ENCODE data around the gene PPP3CA.
"Not testable (repeated sequence)": the region's sequence is repeated elsewhere in the genome, so short reads cannot be mapped to it uniquely, and the experiment has no call there.

Gene PPP3CA

GRCh38 chr4:101131058-101131457 lies 216.3 kb downstream of the PPP3CA start:
- not testable (repeated sequence) for DNase-seq

DNA sequence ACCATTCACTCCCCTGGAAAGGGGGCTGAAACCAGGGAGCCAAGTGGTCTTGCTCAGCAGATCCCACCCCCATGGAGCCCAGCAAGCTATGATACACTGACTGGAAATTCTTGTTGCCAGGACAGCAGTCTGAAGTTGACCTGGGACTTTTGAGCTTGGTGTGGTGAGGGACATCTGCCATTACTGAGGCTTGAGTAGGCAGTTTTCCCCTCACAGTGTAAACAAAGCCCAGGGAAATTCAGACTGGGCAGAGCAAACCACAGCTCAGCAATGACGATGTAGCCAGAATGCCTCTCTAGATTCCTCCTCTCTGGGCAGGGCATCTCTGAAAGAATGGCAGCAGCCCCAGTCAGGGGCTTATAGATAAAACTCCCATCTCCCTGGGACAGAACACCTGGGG lies 218.4 kb downstream of the PPP3CA start:
- DNase-seq: not testable (repeated sequence)

DNA sequence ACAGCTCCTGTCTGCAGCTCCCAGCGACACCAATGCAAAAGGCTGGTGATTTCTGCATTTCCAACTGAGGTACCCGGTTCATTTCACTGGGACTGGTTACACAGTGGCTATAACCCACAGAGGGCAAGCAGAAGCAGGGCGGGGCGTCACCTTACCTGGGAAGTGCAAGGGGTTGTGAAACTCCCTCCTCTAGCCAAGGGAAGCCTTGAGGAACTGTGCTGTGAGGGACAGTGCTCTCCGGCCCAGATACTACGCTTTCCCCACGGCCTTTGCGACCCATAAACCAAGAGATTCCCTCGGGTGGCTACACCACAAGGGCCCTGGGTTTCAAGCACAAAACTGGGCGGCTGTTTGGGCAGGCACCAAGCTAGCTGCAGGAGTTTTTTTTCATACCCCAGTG lies 218.9 kb downstream of the PPP3CA start:
- DNase-seq: no peak

DNA sequence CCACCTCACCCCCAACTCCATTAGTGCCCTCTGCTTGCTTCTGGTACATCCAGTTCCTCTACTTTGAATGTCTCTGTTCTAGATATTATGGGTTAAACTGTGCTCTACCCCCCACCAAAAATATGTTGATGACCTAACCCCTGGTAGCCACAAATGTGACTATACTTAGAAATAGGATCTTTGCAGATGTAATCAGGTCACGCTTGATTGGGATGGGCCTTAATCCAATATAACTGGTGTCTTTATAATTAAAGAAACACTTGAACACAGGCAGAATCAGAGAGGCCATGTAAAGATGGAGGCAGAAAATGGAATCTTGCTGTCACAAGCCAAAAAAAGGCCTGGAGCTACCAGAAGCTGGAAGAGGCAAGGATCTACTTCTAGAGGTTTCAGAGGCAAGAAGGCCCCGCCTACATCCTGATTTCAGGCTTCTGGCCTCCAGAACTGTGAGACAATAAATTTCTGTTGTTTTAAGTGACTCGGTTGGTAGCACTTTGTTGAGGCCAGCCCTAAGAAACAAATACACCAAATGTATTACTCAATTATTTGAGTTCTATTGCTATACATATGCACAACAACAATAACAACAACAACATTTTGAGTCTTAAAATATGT lies 220.0 kb downstream of the PPP3CA start:
- no peak for DNase-seq

GRCh38 chr4:101126059-101126458 lies 221.3 kb downstream of the PPP3CA start:
- DNase-seq: no peak

- DNase-seq: no peak
Measured at GRCh38 chr4:101125045-101125942, 222.0 kb downstream of the PPP3CA start.

GRCh38 chr4:101123231-101123630 lies 224.1 kb downstream of the PPP3CA start:
- no peak for DNase-seq

DNA sequence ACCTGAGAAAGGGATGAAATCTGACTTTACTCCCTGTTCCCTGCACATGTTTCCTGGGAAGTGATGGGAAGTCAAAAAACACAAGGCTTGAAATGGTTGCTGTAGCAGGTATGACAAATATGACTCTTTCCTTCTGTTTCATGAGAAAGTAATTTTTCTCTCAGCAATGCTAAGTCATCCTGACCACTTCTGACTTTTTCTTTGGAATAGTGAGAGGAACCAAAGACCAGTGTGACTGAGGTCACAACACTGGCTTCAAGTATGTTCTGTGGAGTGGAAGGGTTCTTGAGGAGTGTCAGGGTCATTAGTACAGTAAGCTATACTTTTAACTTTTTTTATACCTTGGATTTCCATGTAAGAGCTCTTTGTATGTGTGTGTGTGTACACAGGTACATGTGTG lies 225.3 kb downstream of the PPP3CA start:
- DNase-seq: no peak

DNA sequence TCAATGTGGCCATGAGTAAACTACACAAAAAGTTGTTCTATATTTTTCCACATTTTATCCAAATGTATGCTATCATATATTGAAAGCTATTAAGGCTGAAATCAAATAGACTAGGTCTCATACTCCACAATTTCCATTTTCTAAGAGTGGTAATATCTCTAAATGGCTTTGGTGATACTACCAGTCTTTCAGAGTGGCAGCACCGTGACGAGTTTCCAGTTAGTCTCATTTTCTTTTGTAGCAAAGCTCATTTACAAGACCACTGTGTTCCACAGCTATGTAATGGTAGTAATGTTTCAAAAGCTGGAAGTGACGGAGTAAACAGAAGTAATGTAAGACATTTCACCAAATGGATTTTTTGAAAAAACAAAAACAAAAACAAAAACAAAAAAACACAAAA lies 228.2 kb downstream of the PPP3CA start:
- DNase-seq: no peak

DNA sequence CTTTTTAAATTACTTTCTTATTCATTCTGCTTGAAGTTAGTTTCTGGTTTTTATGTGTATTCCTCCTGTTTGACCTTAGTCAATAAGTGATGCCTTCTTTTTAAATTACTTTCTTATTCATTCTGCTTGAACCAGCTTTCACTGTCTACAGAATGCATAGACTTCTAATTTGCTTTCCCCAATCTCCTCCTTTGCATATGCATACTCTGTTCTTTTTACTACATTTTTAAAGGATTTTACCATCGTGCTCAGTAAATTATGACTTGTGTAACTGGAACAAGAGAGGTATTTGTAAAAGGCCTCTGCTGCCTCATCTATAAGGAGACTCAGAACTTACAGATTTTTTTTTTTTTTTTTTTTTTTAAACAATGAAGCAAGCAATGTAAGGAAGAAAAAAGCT lies 228.7 kb downstream of the PPP3CA start:
- no peak for DNase-seq

- no peak for DNase-seq
Measured at GRCh38 chr4:101115887-101116286, 231.4 kb downstream of the PPP3CA start.

DNA sequence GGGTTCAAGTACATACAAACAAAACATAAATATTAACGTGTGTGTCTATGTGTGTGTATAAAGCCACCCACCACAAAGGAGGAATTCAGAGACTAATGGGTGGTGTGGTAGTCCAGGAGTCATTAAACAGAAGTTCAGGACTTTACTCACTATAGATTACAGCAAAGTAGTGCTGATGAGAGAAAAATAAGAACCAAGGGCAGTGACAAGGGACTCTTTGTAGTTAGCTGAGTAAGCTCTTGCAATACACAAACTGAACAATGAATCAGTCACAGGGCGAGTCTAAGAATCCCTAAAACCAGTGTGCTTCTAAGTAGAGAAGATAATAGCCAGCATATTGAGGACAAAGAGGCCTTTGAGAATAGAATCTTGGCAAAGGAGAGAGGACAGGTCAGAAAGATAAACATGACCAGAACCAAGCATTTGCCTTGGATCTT lies 232.4 kb downstream of the PPP3CA start:
- no peak for DNase-seq

GRCh38 chr4:101104312-101105052 lies 242.8 kb downstream of the PPP3CA start:
- DNase-seq: no peak

DNA sequence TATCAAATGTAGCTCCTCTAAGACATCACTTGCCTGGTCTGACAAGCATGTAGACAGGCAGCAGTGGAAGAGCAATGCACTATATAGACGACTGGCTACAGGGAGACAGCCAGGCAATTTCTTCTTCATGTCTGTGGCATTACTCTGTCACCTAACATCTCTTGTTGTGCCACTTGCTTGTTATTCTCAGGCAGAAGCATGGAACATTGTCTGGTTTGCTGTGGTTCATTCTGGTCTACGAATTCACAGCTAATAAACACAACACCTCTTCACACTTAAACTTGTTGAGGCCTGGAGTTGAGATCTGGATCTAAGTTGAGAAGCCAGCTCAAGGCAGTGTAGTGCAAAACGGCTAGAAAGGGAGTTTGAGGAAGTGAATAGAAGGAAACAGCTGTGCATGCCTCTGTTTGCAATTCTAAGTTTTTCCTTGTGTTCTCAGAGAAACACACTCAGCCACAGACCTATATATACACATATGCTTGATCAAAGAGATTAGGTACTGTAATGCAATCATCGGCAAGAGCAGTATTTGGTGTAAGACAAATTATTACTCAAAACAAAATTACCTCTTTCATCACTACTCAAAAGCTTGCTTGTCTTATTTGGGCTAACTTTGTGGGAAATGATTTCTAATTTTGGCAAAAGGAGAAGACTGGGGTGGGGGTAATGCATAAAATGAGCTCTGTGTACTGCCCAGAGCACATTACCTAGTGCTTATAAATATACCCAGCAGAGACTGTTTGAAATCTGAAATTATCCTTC lies 243.8 kb downstream of the PPP3CA start:
- DNase-seq: no peak

DNA sequence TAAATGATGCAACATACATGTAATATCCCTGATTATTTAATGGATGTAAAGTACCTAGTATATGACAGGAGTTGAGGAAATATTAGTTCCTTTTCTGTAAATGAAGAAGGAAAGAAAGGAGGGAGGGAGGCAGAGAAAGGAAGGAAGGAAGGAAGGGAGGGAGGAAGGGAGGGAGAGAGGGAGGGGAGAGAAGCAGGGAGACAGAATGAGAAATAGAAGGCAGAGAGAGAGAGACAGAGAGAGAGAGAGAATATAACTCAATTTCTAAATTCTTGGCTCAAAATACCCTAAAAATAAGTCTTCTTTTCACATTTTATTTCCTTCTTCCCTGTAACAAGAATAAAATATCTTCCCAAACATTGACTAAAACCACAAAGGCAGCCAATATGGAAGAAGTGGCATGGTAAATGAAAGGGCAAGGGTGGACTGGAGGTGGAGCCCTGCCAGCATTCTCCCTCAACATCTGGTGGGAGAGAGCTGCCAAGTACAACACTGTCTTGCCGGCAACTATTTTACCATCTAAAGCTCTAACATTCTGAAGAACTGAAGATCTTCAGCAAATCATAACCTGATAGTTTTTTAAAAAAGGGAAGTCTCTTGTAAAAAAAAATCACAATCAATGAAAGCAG lies 245.1 kb downstream of the PPP3CA start:
- DNase-seq: no peak

DNA sequence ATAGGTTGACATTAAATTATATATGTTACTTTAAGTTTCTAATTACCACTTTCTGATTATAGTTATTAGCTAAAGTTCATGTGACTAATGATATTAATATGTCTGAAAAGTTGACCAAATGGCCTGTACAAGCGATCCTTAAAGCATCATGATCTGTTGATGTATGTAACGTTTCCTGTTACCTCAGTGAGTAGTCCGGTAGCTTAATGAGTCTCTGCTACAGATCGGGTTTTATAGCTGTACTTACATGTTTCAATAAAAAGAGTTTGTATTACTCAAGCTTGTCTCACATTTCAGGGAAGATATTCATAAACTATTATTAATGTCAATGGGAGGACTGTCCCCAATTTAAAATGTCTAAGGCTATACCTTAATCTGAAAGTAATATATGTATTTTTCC lies 246.3 kb downstream of the PPP3CA start:
- DNase-seq: no peak

DNA sequence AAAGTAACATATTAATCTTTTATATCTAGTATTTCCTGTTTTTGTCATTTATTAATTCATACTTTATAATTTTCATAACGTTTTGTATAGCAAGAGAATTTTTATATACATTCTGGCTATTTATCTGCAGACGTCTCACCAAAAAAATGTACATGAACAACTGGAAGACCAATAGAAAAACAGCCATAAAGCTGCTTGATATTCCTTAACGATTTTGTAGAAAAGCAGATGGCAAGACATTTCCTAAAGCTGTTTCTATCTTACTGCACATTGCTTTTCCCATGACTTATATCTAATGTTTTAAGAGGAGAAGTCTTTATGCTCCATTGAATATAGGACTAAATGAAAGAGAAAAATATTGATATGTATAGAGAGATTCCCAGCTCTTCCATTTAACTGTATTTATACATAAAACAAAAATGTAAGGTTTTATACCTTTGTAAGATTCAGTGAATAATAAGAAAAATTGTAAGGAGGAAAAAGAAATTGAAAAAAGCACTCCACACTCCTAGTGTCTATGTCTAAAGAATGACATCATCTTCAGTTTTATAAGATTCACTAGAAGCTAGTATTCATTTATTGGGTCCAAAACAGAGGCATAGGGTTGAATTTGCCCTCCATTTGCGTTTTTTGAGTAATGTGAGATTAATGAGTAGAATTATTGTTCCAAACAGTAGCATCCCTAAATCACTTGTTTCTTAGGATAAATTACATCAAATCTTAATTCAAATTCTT lies 248.5 kb downstream of the PPP3CA start:
- no peak for DNase-seq

DNA sequence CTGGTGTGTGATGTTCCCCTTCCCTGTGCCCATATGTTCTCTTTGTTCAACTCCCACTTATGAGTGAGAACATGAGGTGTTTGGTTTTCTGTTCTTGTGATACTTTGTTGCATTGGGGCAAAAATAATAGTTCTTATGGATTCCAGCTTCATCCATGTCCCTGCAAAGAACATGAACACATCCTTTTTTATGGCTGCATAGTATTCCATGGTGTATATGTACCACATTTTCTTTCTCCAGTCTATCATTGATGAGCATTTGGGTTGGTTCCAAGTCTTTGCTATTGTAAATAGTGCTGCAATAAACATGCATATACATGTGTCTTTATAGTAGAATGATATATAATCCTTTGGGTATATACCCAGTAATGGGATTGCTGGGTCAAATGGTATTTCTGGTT lies 254.7 kb downstream of the PPP3CA start:
- not testable (repeated sequence) for DNase-seq

DNA sequence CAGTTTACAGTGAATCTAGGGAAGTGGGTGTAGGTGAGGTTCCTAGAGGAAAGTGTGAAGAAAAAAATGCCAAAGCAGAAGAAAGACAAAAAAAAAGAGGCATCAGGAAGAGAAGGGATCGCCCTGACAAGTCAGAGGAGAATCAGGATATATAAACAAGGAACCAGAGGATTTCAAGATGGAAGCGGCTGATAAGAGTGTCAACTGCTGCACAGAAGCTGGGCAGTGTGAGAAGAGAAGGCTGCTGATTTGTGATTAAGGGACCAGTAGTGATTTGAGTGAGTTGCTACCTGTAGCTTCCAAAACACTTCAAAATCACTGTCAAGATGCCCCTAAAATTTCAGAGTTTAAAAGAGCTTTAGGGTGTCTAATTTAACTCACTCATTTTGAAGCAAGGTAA lies 258.2 kb downstream of the PPP3CA start:
- DNase-seq: no peak

GRCh38 chr4:101086801-101087586 lies 260.3 kb downstream of the PPP3CA start:
- no peak for DNase-seq

GRCh38 chr4:101083131-101083530 lies 264.2 kb downstream of the PPP3CA start:
- no peak for DNase-seq

Data from NCI-H524 treated with DMSO at 0.1 percent for 48 hours (cell line).